SJSA1 (cell line): Measurements from ENCODE around the gene C2orf68. TPM values are rescaled to one million over a fixed set of nuclear protein-coding genes. Genes with fewer than 3 reads are reported as not detected.

Experiments used
- DNase-seq, 2 experiments: peaks; one replicate each; pipeline ENCODE4 v3.0.0-alpha.2; 2015 to 2020; ENCODE audit warnings: low spot score in 2 of 2, low read depth in 1 of 2
- H3K27ac ChIP-seq: fragments of 250-450 bp; sonication (Bioruptor Pico); 2 replicates; pipeline ENCODE4 v1.5.1; 2020; ENCODE audit warnings: mild to moderate bottlenecking, moderate library complexity
- H3K27me3 ChIP-seq: fragments of 250-450 bp; sonication (Bioruptor Pico); replicated peaks from 2 replicates; pipeline ENCODE4 v1.5.1; 2020; ENCODE audit warnings: mild to moderate bottlenecking, moderate library complexity
- H3K36me3 ChIP-seq: fragments of 250-450 bp; sonication (Bioruptor Pico); 2 replicates; pipeline ENCODE4 v1.5.1; 2020; ENCODE audit warnings: mild to moderate bottlenecking
- H3K4me1 ChIP-seq: fragments of 250-450 bp; sonication (Bioruptor Pico); replicated peaks from 2 replicates; pipeline ENCODE4 v1.6.1; 2021; ENCODE audit warnings: mild to moderate bottlenecking
- H3K4me3 ChIP-seq: fragments of 250-450 bp; sonication (Bioruptor Pico); 2 replicates; pipeline ENCODE4 v1.5.1; 2020; ENCODE audit warnings: mild to moderate bottlenecking
- H3K9me3 ChIP-seq: fragments of 250-450 bp; sonication (Bioruptor Pico); replicated peaks from 2 replicates; pipeline ENCODE4 v1.5.1; 2020; ENCODE audit warnings: mild to moderate bottlenecking
- total RNA-seq: library from RNA; depleted of rRNA; stranded (reverse); fragments of >200 nt; shearing (Covaris generic); gene quantifications from 2 replicates; pipeline ENCODE4 v1.2.3, GENCODE V29; 2014

The C2orf68 gene
- total RNA-seq, 1 experiment from 2014 or later, result 16.0 TPM

GRCh38 chr2:85590950-85591349 is 20.9 kb downstream of the C2orf68 start:
- DNase-seq, result no peak
- peak overlapping the region; percentile 74 for H3K27ac ChIP-seq
- H3K36me3 ChIP-seq, result no peaks in the 10 kb centered on the region; the same call in 1 of the 2 replicates
- H3K9me3 ChIP-seq, result no peaks in the 10 kb centered on the region
- no peak overlapping the region for H3K4me3 ChIP-seq
- no peaks in the 10 kb centered on the region for H3K27me3 ChIP-seq
- H3K4me1 ChIP-seq, result peaks cover 43% of the 10 kb centered on the region

- no peaks in the 10 kb centered on the region for H3K27me3 ChIP-seq
- H3K36me3 ChIP-seq, result no peaks in the 10 kb centered on the region; the same call in 1 of the 2 replicates
- H3K4me3 ChIP-seq, result no peak overlapping the region
- peak overlapping the region; percentile 74 for H3K27ac ChIP-seq
- H3K9me3 ChIP-seq, result no peaks in the 10 kb centered on the region
- peak; percentile 92 to 95 for DNase-seq
- peaks cover 51% of the 10 kb centered on the region for H3K4me1 ChIP-seq
Measured at GRCh38 chr2:85589982-85590791, 21.7 kb downstream of the C2orf68 start.

- H3K27me3 ChIP-seq, result no peaks in the 10 kb centered on the region
- H3K36me3 ChIP-seq, result no peaks in the 10 kb centered on the region; the same call in 1 of the 2 replicates
- H3K9me3 ChIP-seq, result no peaks in the 10 kb centered on the region
- H3K4me1 ChIP-seq, result peaks cover 55% of the 10 kb centered on the region
- H3K27ac ChIP-seq, result no peak overlapping the region; the same call in 1 of the 2 replicates
- DNase-seq, result no peak
- H3K4me3 ChIP-seq, result no peak overlapping the region
Measured at GRCh38 chr2:85589181-85589580, 22.7 kb downstream of the C2orf68 start.

GRCh38 chr2:85588645-85589044 is 23.2 kb downstream of the C2orf68 start:
- Histone ChIP-seq H3K4me1 (peaks cover 59% of the 10 kb centered on the region), H3K9me3 (no peaks in the 10 kb centered on the region), H3K4me3 (no peak overlapping the region), H3K27me3 (no peaks in the 10 kb centered on the region), H3K36me3 (no peaks in the 10 kb centered on the region; the same call in 1 of the 2 replicates), H3K27ac (no peak overlapping the region)
- DNase-seq, result no peak

GRCh38 chr2:85588236-85588635 is 23.6 kb downstream of the C2orf68 start:
- Histone ChIP-seq H3K27me3 (no peaks in the 10 kb centered on the region), H3K27ac (no peak overlapping the region)

GRCh38 chr2:85585781-85586105 is 26.1 kb downstream of the C2orf68 start:
- H3K4me1 ChIP-seq, result peaks cover 49% of the 10 kb centered on the region
- no peaks in the 10 kb centered on the region for H3K36me3 ChIP-seq
- peak in 1 of 2 experiments; percentile 87 for DNase-seq
- H3K27ac ChIP-seq, result peak overlapping the region; percentile 81
- H3K4me3 ChIP-seq, result no peak overlapping the region
- no peaks in the 10 kb centered on the region for H3K27me3 ChIP-seq
- no peaks in the 10 kb centered on the region for H3K9me3 ChIP-seq

More at GRCh38 chr2:85588236-85588635, 23.6 kb downstream of the C2orf68 start:
- Histone ChIP-seq H3K4me3 (no peak overlapping the region), H3K9me3 (no peaks in the 10 kb centered on the region), H3K4me1 (peaks cover 60% of the 10 kb centered on the region), H3K36me3 (no peaks in the 10 kb centered on the region; the same call in 1 of the 2 replicates)
- no peak for DNase-seq

GRCh38 chr2:85584857-85585780 is 26.7 kb downstream of the C2orf68 start:
- Histone ChIP-seq H3K27ac (peak overlapping the region; percentile 81), H3K27me3 (no peaks in the 10 kb centered on the region), H3K9me3 (no peaks in the 10 kb centered on the region), H3K36me3 (no peaks in the 10 kb centered on the region), H3K4me3 (peak overlapping the region; percentile 60), H3K4me1 (peaks cover 44% of the 10 kb centered on the region)
- peak; percentile 89 to 90 for DNase-seq

GRCh38 chr2:85584354-85584856 is 27.5 kb downstream of the C2orf68 start, which contains the start of gene VAMP5:
VAMP5 (plus strand) TSS chr2:85584431; CDS start chr2:85584491, 60 bp downstream.
- Histone ChIP-seq H3K36me3 (no peaks in the 10 kb centered on the region), H3K4me3 (peak within 1 kb of the TSS; percentile 60), H3K27me3 (no peaks in the 10 kb centered on the region), H3K9me3 (no peaks in the 10 kb centered on the region), H3K4me1 (peaks cover 37% of the 10 kb centered on the region), H3K27ac (peak within 1 kb of the TSS; percentile 81)
- DNase-seq, result no peak

- no peaks in the 10 kb centered on the region for H3K9me3 ChIP-seq
- no peak for DNase-seq
- no peaks in the 10 kb centered on the region for H3K27me3 ChIP-seq
- peaks cover 31% of the 10 kb centered on the region for H3K4me1 ChIP-seq
- H3K36me3 ChIP-seq, result no peaks in the 10 kb centered on the region
- H3K27ac ChIP-seq, result peak overlapping the region; percentile 81
- H3K4me3 ChIP-seq, result peak overlapping the region; percentile 60
Measured at GRCh38 chr2:85583667-85584353, 28.1 kb downstream of the C2orf68 start.

- no peak overlapping the region for H3K27ac ChIP-seq
- H3K4me3 ChIP-seq, result no peak overlapping the region
- no peaks in the 10 kb centered on the region for H3K36me3 ChIP-seq
- no peak for DNase-seq
- peaks cover 30% of the 10 kb centered on the region for H3K4me1 ChIP-seq
- no peaks in the 10 kb centered on the region for H3K27me3 ChIP-seq
- H3K9me3 ChIP-seq, result no peaks in the 10 kb centered on the region
Measured at GRCh38 chr2:85582492-85582891, 29.4 kb downstream of the C2orf68 start.

- no peaks in the 10 kb centered on the region for H3K27me3 ChIP-seq
- no peak overlapping the region for H3K4me3 ChIP-seq
- H3K4me1 ChIP-seq, result peaks cover 20% of the 10 kb centered on the region
- no peaks in the 10 kb centered on the region for H3K36me3 ChIP-seq
- no peak for DNase-seq
- no peak overlapping the region for H3K27ac ChIP-seq
- H3K9me3 ChIP-seq, result no peaks in the 10 kb centered on the region
Measured at GRCh38 chr2:85580206-85580605, 31.7 kb downstream of the C2orf68 start.

GRCh38 chr2:85579266-85579935 is 32.5 kb downstream of the C2orf68 start:
- Histone ChIP-seq H3K9me3 (no peaks in the 10 kb centered on the region), H3K4me3 (no peak overlapping the region), H3K27me3 (no peaks in the 10 kb centered on the region), H3K36me3 (no peaks in the 10 kb centered on the region), H3K4me1 (peaks cover 12% of the 10 kb centered on the region), H3K27ac (no peak overlapping the region)
- no peak for DNase-seq
